Activated CD8-positive, alpha-beta T cell treated with anti-CD3 and anti-CD28 coated beads for 36 hours (primary cell): ENCODE data around the gene MAP2K5. TPM values are rescaled to one million over a fixed set of nuclear protein-coding genes. Genes with fewer than 3 reads are reported as not detected.

ENCODE experiments used
- ATAC-seq: fragments of 200-7000 bp; cut with Tn5 transposase; one replicate; pipeline ENCODE4 v1.10.0; 2021; ENCODE audit warnings: mild to moderate bottlenecking, moderate library complexity
- CTCF ChIA-PET: fragments of 350-600 bp; sonication (Branson Sonifier 250); formaldehyde crosslinking; loops from one replicate; lab custom pipeline; 2021; ENCODE audit warnings: antibody characterized with exemption; lab: Charles Lee
- POLR2A ChIA-PET: fragments of 350-600 bp; sonication (Branson Sonifier 250); formaldehyde crosslinking; loops from one replicate; lab custom pipeline; 2021; ENCODE audit warnings: antibody characterized with exemption; lab: Charles Lee
- DNase-seq: peaks from one replicate; pipeline ENCODE4 v3.0.0-alpha.2; 2020
- H3K27ac Mint-ChIP-seq: one replicate; pipeline ENCODE4 v1.8.0; 2021; ENCODE audit warnings: mild to moderate bottlenecking, mixed read lengths
- H3K27me3 Mint-ChIP-seq: one replicate; pipeline ENCODE4 v1.8.0; 2021; ENCODE audit warnings: mixed read lengths
- H3K36me3 Mint-ChIP-seq: one replicate; pipeline ENCODE4 v1.8.0; 2021; ENCODE audit warnings: low read depth, mixed read lengths
- H3K4me1 Mint-ChIP-seq: one replicate; pipeline ENCODE4 v1.8.0; 2021; ENCODE audit warnings: low read depth, mixed read lengths
- H3K4me3 Mint-ChIP-seq: one replicate; pipeline ENCODE4 v1.8.0; 2021; ENCODE audit warnings: mild to moderate bottlenecking, moderate library complexity, mixed read lengths
- H3K9me3 Mint-ChIP-seq: one replicate; pipeline ENCODE4 v1.8.0; 2021; ENCODE audit warnings: mixed read lengths
- intact Hi-C: fragments of 100-400 bp; cut with micrococcal nuclease; formaldehyde crosslinking; loops from one replicate; pipeline ENCODE4 v1.10.0; 2022
- total RNA-seq, 2 experiments: library from RNA; stranded (reverse); gene quantifications; one replicate each; pipeline ENCODE4 v1.2.3, GENCODE V29; 2021
- TF ChIP-seq, protein P1 (sequence below): fragments of 200-600 bp; IDR thresholded peaks from one replicate; pipeline ENCODE4 v1.8.0; 2022; ENCODE audit warnings: antibody characterized with exemption, mild to moderate bottlenecking

Gene MAP2K5
- total RNA-seq, 2 experiments from 2014 or later, result 19.0 to 21.1 TPM

GRCh38 chr15:67803996-67804843 is 261.7 kb downstream of the MAP2K5 start:
- POLR2A ChIA-PET, result interaction anchor here (1.1 kb wide), 1 partner anchor 10 kb away, joined by 3 read pairs; no protein-coding TSS in a partner anchor
- ATAC-seq (no peak), DNase-seq (no peak)
- TF ChIP-seq, protein P1, sequence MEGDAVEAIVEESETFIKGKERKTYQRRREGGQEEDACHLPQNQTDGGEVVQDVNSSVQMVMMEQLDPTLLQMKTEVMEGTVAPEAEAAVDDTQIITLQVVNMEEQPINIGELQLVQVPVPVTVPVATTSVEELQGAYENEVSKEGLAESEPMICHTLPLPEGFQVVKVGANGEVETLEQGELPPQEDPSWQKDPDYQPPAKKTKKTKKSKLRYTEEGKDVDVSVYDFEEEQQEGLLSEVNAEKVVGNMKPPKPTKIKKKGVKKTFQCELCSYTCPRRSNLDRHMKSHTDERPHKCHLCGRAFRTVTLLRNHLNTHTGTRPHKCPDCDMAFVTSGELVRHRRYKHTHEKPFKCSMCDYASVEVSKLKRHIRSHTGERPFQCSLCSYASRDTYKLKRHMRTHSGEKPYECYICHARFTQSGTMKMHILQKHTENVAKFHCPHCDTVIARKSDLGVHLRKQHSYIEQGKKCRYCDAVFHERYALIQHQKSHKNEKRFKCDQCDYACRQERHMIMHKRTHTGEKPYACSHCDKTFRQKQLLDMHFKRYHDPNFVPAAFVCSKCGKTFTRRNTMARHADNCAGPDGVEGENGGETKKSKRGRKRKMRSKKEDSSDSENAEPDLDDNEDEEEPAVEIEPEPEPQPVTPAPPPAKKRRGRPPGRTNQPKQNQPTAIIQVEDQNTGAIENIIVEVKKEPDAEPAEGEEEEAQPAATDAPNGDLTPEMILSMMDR, result no peak
- Mint-ChIP-seq H3K4me3 (no peak overlapping the region), H3K9me3 (no peaks in the 10 kb centered on the region), H3K4me1 (no peaks in the 10 kb centered on the region), H3K36me3 (no peaks in the 10 kb centered on the region), H3K27ac (no peak overlapping the region), H3K27me3 (no peaks in the 10 kb centered on the region)
- intact Hi-C loops, result no loop called here
- CTCF ChIA-PET, result interaction anchor here (0.6 kb wide), 1 partner anchor 10 kb away, joined by 3 read pairs; no protein-coding TSS in a partner anchor

DNA sequence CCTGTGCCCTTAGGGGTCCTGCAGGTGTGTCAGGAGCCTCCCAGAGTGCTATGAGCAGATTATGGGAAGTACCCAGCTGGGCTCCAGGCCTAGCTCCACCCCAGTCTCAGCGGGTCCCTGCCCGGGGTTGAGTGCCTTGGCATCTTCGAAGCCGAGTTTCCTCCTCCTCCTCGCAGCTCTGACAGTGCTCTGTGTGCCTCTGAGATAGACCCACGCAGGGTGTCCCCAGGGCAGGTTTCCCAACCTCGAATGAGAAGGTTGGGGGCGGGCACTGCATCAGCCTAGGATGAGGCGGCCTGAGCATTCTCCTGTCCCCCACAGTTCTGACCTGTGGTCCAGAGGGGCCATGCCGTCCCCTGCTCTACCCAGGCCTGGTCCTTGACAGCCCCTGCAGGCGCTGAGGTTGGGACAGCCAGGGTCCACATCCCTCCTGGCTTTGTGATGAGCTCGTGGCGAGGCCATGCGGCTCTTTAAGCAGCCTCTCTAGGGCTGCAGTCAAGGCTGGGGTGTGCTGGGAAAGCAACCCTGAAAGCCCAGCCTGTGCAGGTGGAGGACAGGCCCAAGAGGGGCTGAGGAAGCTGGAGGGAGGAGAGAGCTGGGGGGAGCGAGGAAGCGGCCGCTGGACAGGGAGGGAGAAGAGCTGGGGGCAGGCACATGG is 262.6 kb downstream of the MAP2K5 start:
- Mint-ChIP-seq H3K27me3 (no peaks in the 10 kb centered on the region), H3K4me1 (no peaks in the 10 kb centered on the region), H3K4me3 (no peak overlapping the region), H3K9me3 (no peaks in the 10 kb centered on the region), H3K36me3 (no peaks in the 10 kb centered on the region), H3K27ac (no peak overlapping the region)
- intact Hi-C loops, result no loop called here
- ATAC-seq (no peak), DNase-seq (no peak)
- ChIA-PET CTCF (no interaction called here), POLR2A (interaction anchor here (1.1 kb wide), 1 partner anchor 9 kb away, joined by 3 read pairs; no protein-coding TSS in a partner anchor)
- TF ChIP-seq, protein P1, result no peak

- ChIA-PET CTCF (no interaction called here), POLR2A (no interaction called here)
- no peak overlapping the region for H3K4me3 Mint-ChIP-seq
- no peaks in the 10 kb centered on the region for H3K27me3 Mint-ChIP-seq
- DNase-seq, result no peak
- no peak overlapping the region for H3K27ac Mint-ChIP-seq
- H3K36me3 Mint-ChIP-seq, result no peaks in the 10 kb centered on the region
- no peaks in the 10 kb centered on the region for H3K4me1 Mint-ChIP-seq
- no peak for ATAC-seq
- intact Hi-C loops, result no loop called here
- TF ChIP-seq, protein P1, result no peak
- H3K9me3 Mint-ChIP-seq, result no peaks in the 10 kb centered on the region
Measured at GRCh38 chr15:67805666-67806516, 263.4 kb downstream of the MAP2K5 start.

GRCh38 chr15:67806536-67806935 is 264.0 kb downstream of the MAP2K5 start:
- Mint-ChIP-seq H3K9me3 (no peaks in the 10 kb centered on the region), H3K27ac (no peak overlapping the region), H3K4me3 (no peak overlapping the region), H3K27me3 (no peaks in the 10 kb centered on the region), H3K4me1 (no peaks in the 10 kb centered on the region), H3K36me3 (no peaks in the 10 kb centered on the region)
- TF ChIP-seq, protein P1, result no peak
- ATAC-seq (no peak), DNase-seq (no peak)
- POLR2A ChIA-PET, result no interaction called here
- CTCF ChIA-PET, result no interaction called here
- intact Hi-C loops, result no loop called here
